ENCODE measurements around the gene OR52A1. TPM values are rescaled to one million over a fixed set of nuclear protein-coding genes. Genes with fewer than 3 reads are reported as not detected.

Gene OR52A1
- total and polyA plus RNA-seq, 2 of the 8 experiments (the other 6 are each of a cell fraction or from before 2014, with no cell fraction given), result 5.9 to 12.2 TPM

- Histone ChIP-seq H4K20me1 (replicated peaks in 1 of 2; ENCODE audit: control insufficient read depth in 1 of 2, insufficient read depth in 2 of 2, low read length in 2 of 2) (no peaks in the 10 kb centered on the region), H4K8ac (ENCODE audit: extremely low read depth, insufficient read depth, low read length) (no peak overlapping the region), H3K4me1 (replicated peaks in 1 of 4; ENCODE audit: control insufficient read depth in 3 of 4, insufficient read depth in 4 of 4, low read length in 3 of 4) (peaks cover 0 to 4% (median 0%) of the 10 kb centered on the region in 4 experiments; a peak in 1 of 7 replicates), H4K5ac (ENCODE audit: insufficient read length, low read depth, low read length) (no peak overlapping the region), H3K27ac (ENCODE audit: low read depth, low read length) (no peak overlapping the region), H3K9me3 (ENCODE audit: insufficient read depth in 2 of 2, low read depth in 1 of 2, low read length in 1 of 2) (no peaks in the 10 kb centered on the region), H3K9ac (replicated peaks in 1 of 4; ENCODE audit: extremely low read depth in 1 of 4, low read depth in 3 of 4, low read length in 3 of 4) (no peak overlapping the region), H2BK12ac (ENCODE audit: low read depth, low read length) (no peak overlapping the region), H2BK20ac (ENCODE audit: low read length) (no peak overlapping the region), H3K79me1 (ENCODE audit: low read depth, low read length) (no peaks in the 10 kb centered on the region), H3K4ac (replicated peaks; ENCODE audit: insufficient read length, low read depth, low read length) (no peak overlapping the region), H3K4me3 (ENCODE audit: extremely low read depth in 1 of 4, insufficient read depth in 2 of 4, low read depth in 3 of 4, low read length in 4 of 4) (no peak overlapping the region), H3K36me3 (ENCODE audit: control insufficient read depth in 2 of 4, insufficient read depth in 4 of 4, low read length in 3 of 4) (no peaks in the 10 kb centered on the region), H3K4me2 (ENCODE audit: insufficient read depth in 1 of 2, low read depth in 2 of 2, low read length in 2 of 2) (no peak overlapping the region), H2BK5ac (ENCODE audit: low read depth, low read length) (no peak overlapping the region), H2AFZ (ENCODE audit: low read length) (no peak overlapping the region), H3K27me3 (replicated peaks in 1 of 4; ENCODE audit: control insufficient read depth in 3 of 4, extremely low read depth in 1 of 4, insufficient read depth in 3 of 4, low read length in 3 of 4) (peaks cover 0 to 1% (median 0%) of the 10 kb centered on the region in 4 experiments; a peak in 1 of 7 replicates), H3K23me2 (ENCODE audit: low read depth, low read length) (no peaks in the 10 kb centered on the region), H3K14ac (ENCODE audit: insufficient read length) (no peak overlapping the region), H3K79me2 (ENCODE audit: control insufficient read depth in 1 of 2, insufficient read depth in 2 of 2, low read length in 2 of 2) (no peaks in the 10 kb centered on the region), H3K56ac (replicated peaks; ENCODE audit: insufficient read length, low read depth, low read length) (no peak overlapping the region), H2BK15ac (ENCODE audit: low read length) (no peak overlapping the region), H2AK5ac (ENCODE audit: low read depth, low read length) (no peak overlapping the region), H2BK120ac (replicated peaks; ENCODE audit: low read depth, low read length) (no peak overlapping the region), H3K23ac (ENCODE audit: insufficient read length) (no peak overlapping the region), H3K18ac (ENCODE audit: extremely low read depth, low read length) (no peak overlapping the region), H4K91ac (replicated peaks; ENCODE audit: insufficient read length, low read length) (no peak overlapping the region)
- DNase-seq (ENCODE audit: low read depth in 1 of 2, low spot score in 2 of 2) (no peak), FAIRE-seq (no peak)
- POLR2A ChIA-PET (ENCODE audit: partially characterized antibody), result no interaction called here
- CTCF ChIA-PET (ENCODE audit: partially characterized antibody), result no interaction called here
- TF ChIP-seq FOSL1 (IDR thresholded peaks at IDR 0.05; ENCODE audit: insufficient read depth, low read depth, low read length) (no peak), BCL11A (IDR thresholded peaks at IDR 0.05; ENCODE audit: low read depth in 2 of 2, low read length in 2 of 2) (no peak), KDM1A (IDR thresholded peaks at IDR 0.05; ENCODE audit: borderline replicate concordance, low read length) (no peak), SP1 (IDR thresholded peaks at IDR 0.05; ENCODE audit: low read depth, low read length) (no peak), NANOG (IDR thresholded peaks at IDR 0.05; ENCODE audit: insufficient read depth, low read depth, low read length, poor library complexity, severe bottlenecking) (no peak), CBX5 (IDR thresholded peaks at IDR 0.05; ENCODE audit: low read depth, low read length) (no peak), POLR2A (IDR thresholded peaks at IDR 0.05; ENCODE audit: control extremely low read depth in 1 of 2, low read depth in 2 of 2, low read length in 2 of 2) (no peak), USF2 (IDR thresholded peaks at IDR 0.05; ENCODE audit: low read length) (no peak), HDAC2 (IDR thresholded peaks at IDR 0.05; ENCODE audit: borderline replicate concordance in 1 of 2, low read depth in 2 of 2, low read length in 2 of 2) (no peak), RFX5 (IDR thresholded peaks at IDR 0.05; ENCODE audit: borderline replicate concordance, low read depth, low read length) (no peak), SIRT6 (IDR thresholded peaks at IDR 0.05; ENCODE audit: low read length) (no peak), TBP (IDR thresholded peaks at IDR 0.05; ENCODE audit: low read depth, low read length) (no peak)
- TF ChIP-seq, protein P1, sequence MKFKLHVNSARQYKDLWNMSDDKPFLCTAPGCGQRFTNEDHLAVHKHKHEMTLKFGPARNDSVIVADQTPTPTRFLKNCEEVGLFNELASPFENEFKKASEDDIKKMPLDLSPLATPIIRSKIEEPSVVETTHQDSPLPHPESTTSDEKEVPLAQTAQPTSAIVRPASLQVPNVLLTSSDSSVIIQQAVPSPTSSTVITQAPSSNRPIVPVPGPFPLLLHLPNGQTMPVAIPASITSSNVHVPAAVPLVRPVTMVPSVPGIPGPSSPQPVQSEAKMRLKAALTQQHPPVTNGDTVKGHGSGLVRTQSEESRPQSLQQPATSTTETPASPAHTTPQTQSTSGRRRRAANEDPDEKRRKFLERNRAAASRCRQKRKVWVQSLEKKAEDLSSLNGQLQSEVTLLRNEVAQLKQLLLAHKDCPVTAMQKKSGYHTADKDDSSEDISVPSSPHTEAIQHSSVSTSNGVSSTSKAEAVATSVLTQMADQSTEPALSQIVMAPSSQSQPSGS (IDR thresholded peaks at IDR 0.05; ENCODE audit: low read length), result no peak
These were observed 18.3 kb downstream of the OR52A1 start for GRCh38 chr11:5136261-5136660.
